Activated naive CD4-positive, alpha-beta T cell (primary cell): Measurements from ENCODE around the gene RNF150.
"Not testable (repeated sequence)": the region's sequence is repeated elsewhere in the genome, so short reads cannot be mapped to it uniquely, and the experiment has no call there.

Experiments used
- DNase-seq, 4 experiments: peaks; one replicate each; lab custom pipeline; 2025; lab: John Stamatoyannopoulos, UW

The RNF150 gene

DNA sequence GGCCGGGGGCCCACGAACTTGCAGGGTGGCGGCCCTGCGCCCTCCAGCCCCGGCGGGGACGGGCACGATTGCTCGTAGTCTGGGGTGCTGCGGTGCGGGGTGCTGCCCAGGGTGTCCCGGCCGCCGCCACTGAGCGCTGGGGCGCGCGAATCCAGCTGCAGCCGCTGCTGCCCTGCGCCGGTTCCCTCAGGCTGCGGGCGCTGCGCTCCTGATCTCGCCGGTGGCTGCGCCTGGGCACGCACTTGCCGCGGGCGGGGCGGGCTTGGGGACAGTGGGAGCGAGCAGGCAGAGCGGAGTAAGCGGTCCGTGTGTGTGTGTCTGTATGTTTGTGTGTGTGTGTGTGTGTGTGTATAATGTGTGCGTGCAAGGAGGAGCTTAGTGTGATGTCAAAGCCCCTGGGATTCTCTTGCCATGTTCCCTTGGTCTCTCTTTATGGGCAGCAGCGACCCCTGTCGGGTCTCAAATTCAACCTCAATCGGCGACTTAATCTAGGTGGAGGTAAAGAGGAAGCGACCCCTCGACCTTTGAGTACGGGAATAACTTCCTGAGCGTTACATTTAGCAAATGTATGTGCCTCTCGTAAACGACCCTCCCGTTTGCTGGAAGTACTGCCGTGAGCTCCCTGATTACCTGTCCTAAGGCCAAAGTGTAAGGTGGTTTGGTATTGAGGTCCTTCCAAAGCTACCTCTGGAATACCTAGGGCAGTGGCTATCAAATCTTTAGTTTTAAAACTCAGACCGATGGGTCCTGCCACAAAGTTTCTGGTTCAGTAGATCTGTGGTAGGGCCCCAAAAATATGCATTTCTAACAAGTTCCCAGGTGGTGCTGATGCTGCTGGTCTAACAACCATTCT is at the start of gene RNF150:
Gene RNF150, minus strand, starts transcription at position 324 of the 853 bp plus-strand sequence.
- DNase-seq: peak in 2 of 4 experiments; percentile 0 to 11

- no peak for DNase-seq
Measured at GRCh38 chr4:141180991-141181761, 47.9 kb upstream of the RNF150 start.

DNA sequence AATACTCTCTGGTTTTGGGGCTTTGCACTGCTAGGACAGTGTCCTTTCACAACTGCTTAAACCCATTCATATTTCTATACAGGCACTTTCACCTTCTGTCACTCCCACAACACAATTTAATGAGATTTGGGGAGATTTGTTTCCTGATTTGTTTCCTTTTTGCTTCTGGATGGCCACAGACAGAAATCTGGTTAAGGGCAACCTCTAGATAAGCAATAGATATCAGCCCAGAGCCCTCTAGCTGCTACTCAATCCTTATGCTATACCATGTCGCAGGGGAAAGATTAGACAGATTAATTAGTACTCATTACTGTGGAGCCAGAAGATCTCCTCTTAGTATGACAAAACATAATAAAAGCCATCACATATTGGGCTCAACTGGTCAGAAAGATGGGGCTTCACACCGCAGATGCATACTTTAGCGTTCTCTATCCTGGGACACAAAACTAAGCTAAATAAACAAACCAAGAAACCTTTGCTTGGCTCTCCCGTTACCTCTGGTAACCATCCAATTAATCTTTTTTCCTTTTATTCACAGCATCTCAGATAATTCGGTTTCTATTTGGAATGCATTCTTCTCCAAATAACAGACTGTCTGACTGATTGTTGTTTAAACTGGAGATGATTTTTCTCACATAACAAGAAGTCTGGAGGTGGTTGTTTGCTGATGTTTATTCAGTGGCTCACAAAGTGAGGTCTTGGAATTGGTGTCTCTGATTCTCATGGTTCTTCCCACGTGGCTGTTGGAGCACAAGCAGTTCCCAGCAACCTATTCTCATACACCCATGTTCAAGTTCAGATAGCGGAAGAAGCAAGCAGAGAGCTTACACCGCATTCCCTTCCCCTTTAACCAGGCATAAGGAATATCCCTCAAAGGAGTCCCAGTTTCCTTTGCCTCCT is 46.5 kb upstream of the RNF150 start:
- no peak for DNase-seq

GRCh38 chr4:141177171-141177570 is 43.9 kb upstream of the RNF150 start:
- no peak for DNase-seq

DNA sequence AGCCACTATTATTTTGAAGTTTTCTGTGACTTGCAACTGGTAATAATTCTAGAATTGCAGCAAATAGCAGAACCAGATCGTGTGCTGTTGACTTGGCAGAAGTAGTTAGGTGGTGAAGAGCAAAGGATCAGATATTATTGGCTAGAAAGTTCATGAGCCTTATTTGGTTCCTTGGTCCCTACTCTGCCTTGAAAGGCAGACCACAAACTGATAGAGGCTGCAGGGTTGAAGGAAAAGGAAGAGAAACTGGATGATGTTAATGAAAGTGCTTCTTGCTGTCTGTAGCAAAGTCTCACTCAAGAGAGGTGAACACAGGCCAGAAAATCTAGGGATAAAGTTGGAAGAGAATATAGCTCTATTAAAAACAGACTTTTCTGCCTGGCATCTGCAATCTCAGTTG is 41.2 kb upstream of the RNF150 start:
- DNase-seq: no peak

- no peak for DNase-seq
Measured at GRCh38 chr4:141170671-141171070, 37.4 kb upstream of the RNF150 start.

DNA sequence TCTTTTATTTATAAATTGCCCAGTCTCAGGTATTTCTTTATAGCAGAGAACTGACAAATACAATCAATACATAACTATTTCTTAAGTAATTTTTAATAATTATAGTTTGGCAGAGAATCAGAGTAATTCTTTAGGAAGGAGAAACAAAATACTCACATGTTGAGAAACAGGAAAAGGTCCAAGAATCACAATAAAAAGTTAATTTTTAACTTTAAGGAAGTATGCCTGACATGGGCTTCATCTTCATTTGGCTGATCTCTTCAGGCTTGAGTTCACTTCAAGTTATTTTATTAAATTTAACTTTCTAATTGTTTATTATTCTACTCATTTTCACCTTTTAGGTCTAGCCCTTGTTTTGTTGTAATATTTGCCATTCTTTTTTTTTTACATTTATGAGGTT is 36.1 kb upstream of the RNF150 start:
- DNase-seq: no peak

DNA sequence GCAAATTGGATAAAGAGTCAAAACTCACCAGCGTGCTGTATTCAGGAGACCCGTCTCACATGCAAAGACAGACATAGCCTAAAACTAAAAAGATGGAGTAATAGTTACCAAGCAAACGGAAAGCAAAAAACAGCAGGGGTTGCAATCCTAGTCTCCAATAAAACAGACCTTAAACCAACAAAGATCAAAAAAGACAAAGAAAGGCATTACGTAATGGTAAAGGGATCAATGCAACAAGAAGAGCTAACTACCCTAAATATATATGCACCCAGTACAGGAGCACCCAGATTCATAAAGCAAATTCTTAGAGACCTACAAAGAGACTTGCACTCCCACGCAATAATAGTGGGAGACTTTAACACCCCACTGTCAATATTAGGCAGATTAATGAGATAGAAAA is 31.7 kb upstream of the RNF150 start:
- DNase-seq: not testable (repeated sequence)

DNA sequence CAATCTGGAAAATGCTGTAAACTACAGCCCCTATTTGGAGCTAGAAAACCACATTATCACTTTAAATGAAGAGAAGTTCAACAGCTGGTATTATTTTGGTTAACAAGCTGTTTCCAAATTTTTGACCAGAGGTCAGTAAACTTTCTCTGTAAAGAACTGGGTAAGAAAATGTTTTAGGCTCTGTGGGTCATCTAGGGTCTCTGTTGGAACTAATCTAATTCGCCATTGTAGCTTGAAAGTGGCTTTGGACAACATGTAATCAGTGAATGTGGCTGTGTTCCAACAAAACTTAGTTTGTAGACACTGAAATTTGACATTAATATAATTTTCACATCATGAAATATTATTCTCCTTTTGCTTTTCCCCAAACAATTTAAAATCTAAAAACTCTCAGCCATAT is 25.8 kb upstream of the RNF150 start:
- no peak for DNase-seq

GRCh38 chr4:141158219-141158618 is 24.9 kb upstream of the RNF150 start:
- DNase-seq: no peak

- no peak for DNase-seq
Measured at GRCh38 chr4:141155586-141155985, 22.3 kb upstream of the RNF150 start.

DNA sequence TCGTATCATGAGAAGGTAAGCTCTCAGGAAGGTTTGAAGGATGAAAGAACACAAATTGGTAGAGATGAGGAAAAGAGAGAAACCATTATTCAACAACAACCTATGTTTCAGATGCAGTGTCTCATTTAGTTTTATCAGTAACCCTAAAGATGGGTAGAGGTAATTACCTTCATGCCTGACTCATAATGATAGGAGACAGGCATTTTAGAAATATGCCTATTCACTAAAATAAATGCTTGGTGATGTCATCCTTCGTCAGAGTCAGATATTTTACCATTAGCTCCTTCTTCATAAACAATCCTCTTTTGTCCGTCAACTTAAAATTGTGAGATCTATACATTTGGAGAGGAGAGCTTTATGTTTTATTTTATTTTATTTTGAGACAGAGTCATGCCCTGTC is 21.5 kb upstream of the RNF150 start:
- no peak for DNase-seq

GRCh38 chr4:141153751-141154510 is 20.7 kb upstream of the RNF150 start:
- no peak for DNase-seq

GRCh38 chr4:141144207-141144606 is 10.9 kb upstream of the RNF150 start:
- no peak for DNase-seq

DNA sequence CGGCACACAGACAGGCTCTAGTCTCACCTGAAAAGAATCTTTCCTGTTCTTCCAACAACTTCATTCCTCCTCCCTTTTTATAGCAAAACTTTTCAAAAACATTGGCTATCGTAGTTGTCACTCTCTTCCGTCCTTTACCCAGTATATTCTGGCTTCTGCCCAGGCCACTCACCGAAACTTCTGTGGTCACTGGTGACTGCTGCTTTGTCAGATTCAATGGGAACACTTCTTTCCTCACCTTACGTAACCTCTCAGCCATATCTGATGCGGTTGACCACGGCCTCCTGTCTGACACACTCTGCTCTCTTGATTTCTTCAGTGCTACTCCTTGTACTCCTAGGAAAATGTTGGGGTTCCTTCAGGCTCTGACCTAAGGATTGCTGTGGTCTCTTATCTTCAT is 9.2 kb upstream of the RNF150 start:
- no peak for DNase-seq

- no peak for DNase-seq
Measured at GRCh38 chr4:141140391-141141200, 7.3 kb upstream of the RNF150 start.

DNA sequence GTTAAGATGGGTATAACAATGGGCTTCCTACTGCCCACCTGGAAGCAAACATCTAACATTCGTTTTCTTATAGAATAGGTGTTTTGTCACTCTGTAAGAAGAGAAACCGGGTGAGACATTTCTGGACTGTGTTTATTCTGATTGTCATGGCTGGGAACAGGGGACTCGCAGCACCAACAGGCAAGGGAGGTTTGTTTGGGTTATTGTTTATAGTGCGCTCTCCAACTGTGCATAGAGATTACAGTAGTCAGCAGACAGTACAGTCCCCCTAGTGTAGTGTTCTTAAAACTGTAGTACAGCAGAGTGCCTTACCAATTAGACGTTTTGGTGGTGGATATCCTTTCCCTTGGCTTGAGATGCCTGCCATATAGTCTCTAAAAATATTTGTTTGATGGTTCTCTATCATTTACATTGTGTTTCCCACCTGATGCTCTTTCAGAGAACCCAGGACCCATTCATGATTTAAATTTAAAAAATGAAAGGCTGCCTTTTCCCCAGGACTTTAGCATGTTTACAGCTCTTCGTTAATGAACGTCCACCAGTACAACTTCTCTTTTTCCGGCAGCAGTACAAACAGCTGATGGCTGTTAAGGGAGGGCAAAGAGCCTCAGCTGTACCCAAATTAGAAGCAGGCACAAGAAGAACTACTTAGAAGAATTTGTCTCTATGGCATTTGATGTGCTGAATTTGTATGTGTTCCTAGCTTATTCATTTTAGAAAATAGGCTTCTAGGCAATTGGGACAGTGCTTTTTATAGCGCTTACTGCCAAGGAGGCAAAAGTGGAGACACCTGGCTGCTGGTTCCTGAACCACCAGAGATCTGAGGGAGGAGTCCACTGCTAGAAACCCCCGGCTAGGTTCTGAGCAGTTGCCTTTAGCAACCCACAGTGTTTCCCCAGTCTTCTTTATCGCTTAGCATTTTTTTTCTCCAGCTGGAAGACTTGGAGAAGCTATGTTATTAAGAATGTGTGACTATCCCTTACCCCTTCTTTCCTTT is 1.0 kb upstream of the RNF150 start:
- no peak for DNase-seq

DNA sequence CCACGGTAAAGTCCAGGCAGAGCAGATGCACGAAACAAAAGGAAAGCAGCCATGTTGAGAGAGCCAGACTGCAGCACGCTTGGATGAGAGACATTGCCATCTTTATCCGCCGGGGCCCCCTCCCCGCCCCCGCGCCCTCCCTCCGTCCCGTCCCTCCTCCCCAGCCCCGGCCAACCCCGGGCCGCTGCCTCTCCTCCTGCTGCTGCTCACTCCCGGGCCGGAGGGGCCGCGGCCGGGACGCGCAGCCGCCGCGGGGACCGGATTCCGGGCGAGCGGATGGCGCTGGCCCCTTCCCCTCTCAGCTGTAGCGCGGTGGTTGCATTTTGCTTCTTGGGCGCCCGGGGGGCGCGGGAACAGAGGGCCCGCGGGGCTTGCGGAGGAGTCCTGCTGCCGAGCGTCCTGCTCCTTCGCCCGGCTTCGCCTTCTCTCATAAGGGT is 542 bp downstream of the RNF150 start:
- DNase-seq: no peak

GRCh38 chr4:141132072-141132708 is 1.1 kb downstream of the RNF150 start:
- no peak for DNase-seq
